Muscle of leg (tissue), 11 donors: ENCODE results near the gene GPR35. TPM values are rescaled to one million over a fixed set of nuclear protein-coding genes. Genes with fewer than 3 reads are reported as not detected.
"Not testable (repeated sequence)": the region's sequence is repeated elsewhere in the genome, so short reads cannot be mapped to it uniquely, and the experiment has no call there.

Experiments used
- DNase-seq: peaks from one replicate; pipeline ENCODE4 v3.0.0; 2013
- H3K27ac ChIP-seq: one replicate; pipeline ENCODE4 v1.5.1; 2013; ENCODE audit warnings: mild to moderate bottlenecking, low read length, control low read depth
- H3K27me3 ChIP-seq: one replicate; pipeline ENCODE4 v1.6.1; 2013; ENCODE audit warnings: low read length; ENCODE audit not compliant: control insufficient read depth, insufficient read depth
- H3K36me3 ChIP-seq: one replicate; pipeline ENCODE4 v1.6.1; 2013; ENCODE audit warnings: low read length; ENCODE audit not compliant: control insufficient read depth, insufficient read depth
- H3K4me1 ChIP-seq: one replicate; pipeline ENCODE4 v1.6.1; 2013; ENCODE audit warnings: low read length; ENCODE audit not compliant: control insufficient read depth, insufficient read depth
- H3K4me3 ChIP-seq: one replicate; pipeline ENCODE4 v1.5.1; 2013; ENCODE audit warnings: low read length, control low read depth
- H3K9me3 ChIP-seq: replicated peaks from 2 replicates; pipeline ENCODE4 v1.6.1; 2013; ENCODE audit warnings: low read depth, low read length; ENCODE audit not compliant: control insufficient read depth
- WGBS: methylation state at CpG from one replicate; pipeline ENCODE4 v1.1.5; 2013; ENCODE audit warnings: missing lambda C conversion rate; ENCODE audit not compliant: insufficient coverage; 5-methylcytosine and 5-hydroxymethylcytosine counted together
- polyA plus RNA-seq, 8 donors: library from polyadenylated mRNA; unstranded; fragments of 120-200 nt; gene quantifications; one replicate each; pipeline versions ENCODE4 v1.2.1 to v1.2.3, GENCODE V29; 2013; ENCODE audit warnings: inconsistent platforms in 1 of 8, low replicate concordance in 1 of 8; ENCODE audit not compliant: insufficient read length in 8 of 8, insufficient read depth in 1 of 8
- total RNA-seq: library from RNA; stranded (reverse); fragments of 120-200 nt; gene quantifications from one replicate; pipeline ENCODE4 v1.2.4, GENCODE V29; 2013

Gene GPR35
- total and polyA plus RNA-seq, 9 donors, result 0.75 to 5.1 (median 1.7) TPM

DNA sequence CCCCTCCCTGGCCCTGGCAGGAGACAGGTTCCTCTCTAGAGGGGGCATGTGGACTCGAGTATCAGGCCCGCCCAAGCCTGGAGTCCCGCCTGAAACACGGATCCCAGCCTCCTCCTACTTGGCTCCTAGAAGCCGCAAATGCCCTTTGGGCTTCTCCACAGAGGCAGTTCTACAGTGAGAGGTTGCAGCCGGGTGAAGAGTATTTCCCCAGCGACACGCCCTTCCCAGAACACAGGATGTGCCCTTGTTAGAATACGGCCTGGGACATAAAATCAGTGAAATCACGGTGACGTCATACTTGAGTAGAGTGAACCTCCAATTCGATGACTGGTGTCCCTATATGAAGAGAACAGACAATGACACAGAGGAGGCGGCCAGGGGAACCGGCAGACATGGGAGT is 52.8 kb downstream of the GPR35 start:
- H3K9me3 ChIP-seq, H3K4me3 ChIP-seq, DNase-seq, H3K36me3 ChIP-seq, H3K27ac ChIP-seq, H3K4me1 ChIP-seq: not testable (repeated sequence)
- peaks cover 12% of the 10 kb centered on the region for H3K27me3 ChIP-seq
- no CpG with 5 or more reads among the region's 14 CpGs for WGBS

DNA sequence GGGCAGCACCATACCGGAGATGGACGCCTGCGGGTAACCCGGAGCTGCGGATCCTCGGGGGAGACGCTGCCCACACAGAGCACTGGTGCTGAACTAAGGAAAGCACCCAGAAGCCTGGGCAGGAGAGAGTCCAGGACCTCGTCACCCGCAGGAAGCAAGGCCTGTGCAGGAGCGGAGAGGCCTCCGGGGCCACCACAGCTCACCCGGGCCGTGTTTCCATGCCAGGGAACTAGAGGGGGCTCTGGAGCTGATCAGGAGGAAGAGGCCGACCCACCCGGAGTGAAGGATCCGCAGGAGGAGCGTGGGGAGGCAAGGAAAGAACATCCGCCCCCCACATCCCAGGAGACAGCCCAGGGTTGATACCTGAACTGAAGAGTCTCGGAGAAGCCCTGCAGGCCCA is 53.6 kb downstream of the GPR35 start:
- DNase-seq, H3K27ac ChIP-seq, H3K4me3 ChIP-seq, H3K4me1 ChIP-seq, H3K36me3 ChIP-seq, H3K9me3 ChIP-seq, H3K27me3 ChIP-seq: not testable (repeated sequence)
- no CpG with 5 or more reads among the region's 19 CpGs for WGBS

DNA sequence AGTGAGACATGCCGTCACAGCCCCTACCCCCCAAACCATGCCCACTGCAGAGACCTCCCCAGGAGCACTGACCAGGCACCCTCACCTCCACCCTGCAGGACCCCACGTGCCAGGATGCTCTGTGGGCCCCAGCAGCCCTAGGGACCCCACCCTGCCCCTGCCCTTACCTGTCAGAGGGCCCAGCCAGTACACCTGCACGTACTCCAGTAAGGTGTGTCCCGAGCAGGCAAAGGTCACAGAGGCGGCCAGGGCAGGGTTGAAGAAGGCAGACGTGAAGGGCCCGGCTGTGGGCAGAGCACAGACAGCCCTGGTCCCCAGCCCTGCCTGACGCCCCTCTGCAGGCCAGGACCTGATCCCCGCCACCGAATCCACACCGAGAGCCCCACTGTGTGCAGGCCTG is 54.9 kb downstream of the GPR35 start:
- not testable (repeated sequence) for H3K9me3 ChIP-seq, H3K4me3 ChIP-seq, H3K4me1 ChIP-seq, DNase-seq, H3K27ac ChIP-seq, H3K27me3 ChIP-seq, H3K36me3 ChIP-seq
- no CpG with 5 or more reads among the region's 11 CpGs for WGBS

Other genes starting within 250 kb of the GPR35 start
- 21.1 TPM for gene GPC1, start 189.8 kb upstream of the GPR35 start, total RNA-seq
- gene GPC1, start 189.8 kb upstream of the GPR35 start, polyA plus RNA-seq, result 100 to 1,000 TPM in 4 of 8 donors, 10 to 100 TPM in 4; 85.1 to 111 (median 100) TPM
- gene ANKMY1, start 67.5 kb upstream of the GPR35 start, total RNA-seq, result 5.6 TPM
- gene ANKMY1, start 67.5 kb upstream of the GPR35 start, polyA plus RNA-seq, result 10 to 100 TPM in 1 of 8 donors, 1 to 10 TPM in 7; 5.2 to 10.8 (median 7.7) TPM
- gene DUSP28, start 65.1 kb upstream of the GPR35 start, total RNA-seq, result 10.7 TPM
- 10 to 100 TPM in 4 of 8 donors, 1 to 10 TPM in 4; 6.6 to 13.5 (median 10.7) TPM for gene DUSP28, start 65.1 kb upstream of the GPR35 start, polyA plus RNA-seq
- 13.6 TPM for gene RNPEPL1, start 57.0 kb upstream of the GPR35 start, total RNA-seq
- 10 to 100 TPM; 22.2 to 38.8 (median 33.0) TPM for gene RNPEPL1, start 57.0 kb upstream of the GPR35 start, polyA plus RNA-seq
- gene CAPN10, start 38.7 kb upstream of the GPR35 start, total RNA-seq, result 18.9 TPM
- 10 to 100 TPM; 14.2 to 23.6 (median 17.1) TPM for gene CAPN10, start 38.7 kb upstream of the GPR35 start, polyA plus RNA-seq
- gene AQP12B, start 57.4 kb downstream of the GPR35 start, total RNA-seq, result not detected
- gene AQP12B, start 57.4 kb downstream of the GPR35 start, polyA plus RNA-seq, result 1 to 10 TPM in 4 of 8 donors, under 1 TPM in 4; 0.24 to 1.7 (median 1.0) TPM
- gene AQP12A, start 66.4 kb downstream of the GPR35 start, total RNA-seq, result not detected
- gene AQP12A, start 66.4 kb downstream of the GPR35 start, polyA plus RNA-seq, result 1 to 10 TPM in 2 of 8 donors, under 1 TPM in 5, not detected in 1; 0.27 to 1.4 (median 0.86) TPM
- 7.3 TPM for gene KIF1A, start 194.7 kb downstream of the GPR35 start, total RNA-seq
- gene KIF1A, start 194.7 kb downstream of the GPR35 start, polyA plus RNA-seq, result 1 to 10 TPM; 2.2 to 8.6 (median 4.6) TPM
- 0.13 TPM for gene AGXT, start 243.3 kb downstream of the GPR35 start, total RNA-seq
- gene AGXT, start 243.3 kb downstream of the GPR35 start, polyA plus RNA-seq, result under 1 TPM in 2 of 8 donors, not detected in 6; 0.19 to 0.30 TPM